Type B pancreatic cell (in vitro differentiated cells): ENCODE data around the gene CPB2. TPM values are rescaled to one million over a fixed set of nuclear protein-coding genes. Genes with fewer than 3 reads are reported as not detected.

Source experiments
- DNase-seq: peaks from one replicate; pipeline ENCODE4 v3.0.0; 2021; ENCODE audit warnings: mixed read lengths; ENCODE audit not compliant: unreplicated experiment; ENCODE audit errors: extremely low spot score
- H3K27ac Mint-ChIP-seq: 2 replicates; pipeline ENCODE4 v1.8.0; 2021; ENCODE audit warnings: mild to moderate bottlenecking, mixed read lengths
- H3K27me3 Mint-ChIP-seq: 2 replicates; pipeline ENCODE4 v1.8.0; 2021; ENCODE audit warnings: mixed read lengths
- H3K36me3 Mint-ChIP-seq: 2 replicates; pipeline ENCODE4 v1.8.0; 2021; ENCODE audit warnings: mixed read lengths
- H3K4me1 Mint-ChIP-seq: one replicate; pipeline ENCODE4 v1.8.0; 2021; ENCODE audit warnings: mixed read lengths; ENCODE audit not compliant: unreplicated experiment
- H3K4me3 Mint-ChIP-seq: 2 replicates; pipeline ENCODE4 v1.8.0; 2021; ENCODE audit warnings: mild to moderate bottlenecking, mixed read lengths
- H3K9me3 Mint-ChIP-seq: 2 replicates; pipeline ENCODE4 v1.8.0; 2021; ENCODE audit warnings: mixed read lengths
- CTCF ChIP-seq: fragments of 200-600 bp; sonication (generic); conservative IDR thresholded peaks from 2 replicates; pipeline ENCODE4 v1.5.0; 2021; ENCODE audit warnings: antibody characterized with exemption, mild to moderate bottlenecking
- total RNA-seq: library from RNA; stranded (reverse); gene quantifications from 2 replicates; pipeline ENCODE4 v1.2.1, GENCODE V29; 2021; ENCODE audit warnings: low replicate concordance

Gene CPB2
- total RNA-seq, 1 donor from 2014 or later = 0.19 TPM

GRCh38 chr13:46025157-46025556 is 79.7 kb downstream of the CPB2 start:
- H3K27me3 Mint-ChIP-seq = no peaks in the 10 kb centered on the region
- DNase-seq = no peak
- TF ChIP-seq CTCF = no peak
- H3K27ac Mint-ChIP-seq = no peak overlapping the region
- no peaks in the 10 kb centered on the region for H3K4me1 Mint-ChIP-seq
- H3K9me3 Mint-ChIP-seq = peaks cover 3% of the 10 kb centered on the region
- H3K4me3 Mint-ChIP-seq = no peak overlapping the region
- H3K36me3 Mint-ChIP-seq = peaks cover 26% of the 10 kb centered on the region

GRCh38 chr13:46022481-46022880 is 82.4 kb downstream of the CPB2 start:
- peaks cover 10% of the 10 kb centered on the region for H3K36me3 Mint-ChIP-seq
- DNase-seq = no peak
- H3K4me3 Mint-ChIP-seq = no peak overlapping the region
- TF ChIP-seq CTCF = no peak
- H3K27me3 Mint-ChIP-seq = no peaks in the 10 kb centered on the region
- no peak overlapping the region for H3K27ac Mint-ChIP-seq
- H3K9me3 Mint-ChIP-seq = no peaks in the 10 kb centered on the region
- H3K4me1 Mint-ChIP-seq = no peaks in the 10 kb centered on the region

- Mint-ChIP-seq H3K4me1 (no peaks in the 10 kb centered on the region), H3K9me3 (no peaks in the 10 kb centered on the region), H3K27me3 (no peaks in the 10 kb centered on the region), H3K36me3 (peaks cover 26% of the 10 kb centered on the region), H3K4me3 (no peak overlapping the region), H3K27ac (no peak overlapping the region)
- DNase-seq = no peak
- TF ChIP-seq CTCF = no peak
Measured at GRCh38 chr13:46016216-46016615, 88.6 kb downstream of the CPB2 start.

GRCh38 chr13:46015366-46015765 is 89.5 kb downstream of the CPB2 start:
- no peak for TF ChIP-seq CTCF
- Mint-ChIP-seq H3K4me1 (no peaks in the 10 kb centered on the region), H3K4me3 (no peak overlapping the region), H3K36me3 (peaks cover 26% of the 10 kb centered on the region), H3K27me3 (no peaks in the 10 kb centered on the region), H3K9me3 (no peaks in the 10 kb centered on the region), H3K27ac (no peak overlapping the region)
- DNase-seq = no peak

GRCh38 chr13:46012404-46012803 is 92.4 kb downstream of the CPB2 start:
- Mint-ChIP-seq H3K27me3 (no peaks in the 10 kb centered on the region), H3K9me3 (no peaks in the 10 kb centered on the region), H3K4me1 (no peaks in the 10 kb centered on the region), H3K4me3 (no peak overlapping the region), H3K27ac (no peak overlapping the region), H3K36me3 (peaks cover 27% of the 10 kb centered on the region)
- TF ChIP-seq CTCF = no peak
- no peak for DNase-seq

- Mint-ChIP-seq H3K9me3 (no peaks in the 10 kb centered on the region), H3K27ac (no peak overlapping the region), H3K27me3 (no peaks in the 10 kb centered on the region), H3K36me3 (peaks cover 17% of the 10 kb centered on the region), H3K4me1 (no peaks in the 10 kb centered on the region), H3K4me3 (no peak overlapping the region)
- TF ChIP-seq CTCF = peak; percentile 71
- no peak for DNase-seq
Measured at GRCh38 chr13:46010148-46010547, 94.7 kb downstream of the CPB2 start.
